Adrenal gland (tissue), 5 donors: ENCODE measurements around the gene PDGFRA.

Experiments
- POLR2A ChIP-seq, 2 donors: fragments of 450-650 bp; IDR thresholded peaks; one replicate each; pipeline ENCODE4 v1.6.1; 2017; ENCODE audit warnings: antibody characterized with exemption in 2 of 2, mild to moderate bottlenecking in 2 of 2, moderate library complexity in 1 of 2
- TF ChIP-seq, protein P1 (sequence below), 6 experiments: fragments of 450-650 bp in 4 of 6; fragments of 200-600 bp in 2 of 6; sonication (generic) in 1 of 6; IDR thresholded peaks; 1 replicate in 5 of 6; 2 replicates in 1 of 6; pipeline versions ENCODE4 v1.5.1 to v1.8.0; 2016 to 2021; ENCODE audit warnings: antibody characterized with exemption in 6 of 6, mild to moderate bottlenecking in 2 of 6, moderate library complexity in 1 of 6
- donor health status: DM: no; HTN: no; CAD: no.

- no peak for TF ChIP-seq POLR2A (IDR thresholded peaks at IDR 0.05)
- TF ChIP-seq, protein P1, sequence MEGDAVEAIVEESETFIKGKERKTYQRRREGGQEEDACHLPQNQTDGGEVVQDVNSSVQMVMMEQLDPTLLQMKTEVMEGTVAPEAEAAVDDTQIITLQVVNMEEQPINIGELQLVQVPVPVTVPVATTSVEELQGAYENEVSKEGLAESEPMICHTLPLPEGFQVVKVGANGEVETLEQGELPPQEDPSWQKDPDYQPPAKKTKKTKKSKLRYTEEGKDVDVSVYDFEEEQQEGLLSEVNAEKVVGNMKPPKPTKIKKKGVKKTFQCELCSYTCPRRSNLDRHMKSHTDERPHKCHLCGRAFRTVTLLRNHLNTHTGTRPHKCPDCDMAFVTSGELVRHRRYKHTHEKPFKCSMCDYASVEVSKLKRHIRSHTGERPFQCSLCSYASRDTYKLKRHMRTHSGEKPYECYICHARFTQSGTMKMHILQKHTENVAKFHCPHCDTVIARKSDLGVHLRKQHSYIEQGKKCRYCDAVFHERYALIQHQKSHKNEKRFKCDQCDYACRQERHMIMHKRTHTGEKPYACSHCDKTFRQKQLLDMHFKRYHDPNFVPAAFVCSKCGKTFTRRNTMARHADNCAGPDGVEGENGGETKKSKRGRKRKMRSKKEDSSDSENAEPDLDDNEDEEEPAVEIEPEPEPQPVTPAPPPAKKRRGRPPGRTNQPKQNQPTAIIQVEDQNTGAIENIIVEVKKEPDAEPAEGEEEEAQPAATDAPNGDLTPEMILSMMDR (IDR thresholded peaks at IDR 0.05): no peak
Observed at GRCh38 chr4:54231768-54232688, 2.9 kb downstream of the PDGFRA start.
